GM10266 (cell line): ENCODE data around the gene ATP2B3.

Source experiments
- DNase-seq: peaks from one replicate; pipeline ENCODE4 v3.0.0; 2012; ENCODE audit errors: extremely low spot score
- TF ChIP-seq, protein P1 (sequence below): IDR thresholded peaks from 2 replicates; pipeline ENCODE4 v1.5.1; 2012; ENCODE audit warnings: mild to moderate bottlenecking, low read depth; ENCODE audit not compliant: control insufficient read depth, insufficient read depth; ENCODE audit errors: missing control alignments

The ATP2B3 gene

DNA sequence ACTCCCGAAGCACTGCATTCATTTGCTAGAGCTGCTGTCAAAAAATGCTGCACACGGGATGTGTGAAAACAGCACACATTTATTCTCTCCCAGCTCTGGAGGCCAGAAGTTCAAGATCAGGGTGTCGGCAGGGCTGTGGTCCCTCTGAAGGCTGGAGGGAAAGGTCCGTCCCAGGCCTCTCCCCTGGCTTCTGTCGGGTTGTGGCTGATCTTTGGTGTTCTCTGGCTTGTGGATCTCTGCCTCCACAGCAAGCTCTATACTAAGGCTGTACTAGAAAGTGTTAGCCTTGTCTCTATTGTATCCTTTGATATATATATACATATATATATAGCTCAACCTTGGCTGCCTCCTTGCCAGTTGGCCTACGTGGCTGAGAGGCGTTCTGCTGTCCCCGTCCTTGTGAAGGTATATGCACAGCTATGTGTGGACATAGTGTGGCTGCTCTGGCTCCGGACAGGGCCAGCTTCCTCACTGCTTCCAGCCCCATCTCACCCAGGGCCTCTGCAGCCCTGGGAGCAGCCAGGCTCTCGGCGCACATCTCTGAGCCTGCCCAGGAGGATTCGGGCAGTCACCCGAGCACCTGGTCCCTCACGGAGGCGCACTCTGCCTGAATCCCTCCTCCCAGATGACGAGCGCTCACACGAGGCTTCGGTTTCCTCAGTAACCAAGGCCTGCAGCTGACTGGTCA lies 114.6 kb downstream of the ATP2B3 start:
- TF ChIP-seq, protein P1, sequence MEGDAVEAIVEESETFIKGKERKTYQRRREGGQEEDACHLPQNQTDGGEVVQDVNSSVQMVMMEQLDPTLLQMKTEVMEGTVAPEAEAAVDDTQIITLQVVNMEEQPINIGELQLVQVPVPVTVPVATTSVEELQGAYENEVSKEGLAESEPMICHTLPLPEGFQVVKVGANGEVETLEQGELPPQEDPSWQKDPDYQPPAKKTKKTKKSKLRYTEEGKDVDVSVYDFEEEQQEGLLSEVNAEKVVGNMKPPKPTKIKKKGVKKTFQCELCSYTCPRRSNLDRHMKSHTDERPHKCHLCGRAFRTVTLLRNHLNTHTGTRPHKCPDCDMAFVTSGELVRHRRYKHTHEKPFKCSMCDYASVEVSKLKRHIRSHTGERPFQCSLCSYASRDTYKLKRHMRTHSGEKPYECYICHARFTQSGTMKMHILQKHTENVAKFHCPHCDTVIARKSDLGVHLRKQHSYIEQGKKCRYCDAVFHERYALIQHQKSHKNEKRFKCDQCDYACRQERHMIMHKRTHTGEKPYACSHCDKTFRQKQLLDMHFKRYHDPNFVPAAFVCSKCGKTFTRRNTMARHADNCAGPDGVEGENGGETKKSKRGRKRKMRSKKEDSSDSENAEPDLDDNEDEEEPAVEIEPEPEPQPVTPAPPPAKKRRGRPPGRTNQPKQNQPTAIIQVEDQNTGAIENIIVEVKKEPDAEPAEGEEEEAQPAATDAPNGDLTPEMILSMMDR: no peak
- DNase-seq: no peak
